Fibroblast of pulmonary artery (primary cell): ENCODE results near the gene KCTD1.

Experiments
- DNase-seq: peaks from one replicate; pipeline ENCODE4 v3.0.0-alpha.2; 2010; ENCODE audit warnings: low read depth
- H3K4me3 ChIP-seq: replicated peaks from 2 replicates; pipeline ENCODE4 v1.5.1; 2011; ENCODE audit warnings: low read depth, mild to moderate bottlenecking, control low read depth, low read length, moderate library complexity
- TF ChIP-seq, protein P1 (sequence below): IDR thresholded peaks from 2 replicates; pipeline ENCODE4 v1.5.1; 2011; ENCODE audit warnings: mild to moderate bottlenecking, control low read depth, low read length, inconsistent platforms; ENCODE audit errors: missing control alignments

The KCTD1 gene

DNA sequence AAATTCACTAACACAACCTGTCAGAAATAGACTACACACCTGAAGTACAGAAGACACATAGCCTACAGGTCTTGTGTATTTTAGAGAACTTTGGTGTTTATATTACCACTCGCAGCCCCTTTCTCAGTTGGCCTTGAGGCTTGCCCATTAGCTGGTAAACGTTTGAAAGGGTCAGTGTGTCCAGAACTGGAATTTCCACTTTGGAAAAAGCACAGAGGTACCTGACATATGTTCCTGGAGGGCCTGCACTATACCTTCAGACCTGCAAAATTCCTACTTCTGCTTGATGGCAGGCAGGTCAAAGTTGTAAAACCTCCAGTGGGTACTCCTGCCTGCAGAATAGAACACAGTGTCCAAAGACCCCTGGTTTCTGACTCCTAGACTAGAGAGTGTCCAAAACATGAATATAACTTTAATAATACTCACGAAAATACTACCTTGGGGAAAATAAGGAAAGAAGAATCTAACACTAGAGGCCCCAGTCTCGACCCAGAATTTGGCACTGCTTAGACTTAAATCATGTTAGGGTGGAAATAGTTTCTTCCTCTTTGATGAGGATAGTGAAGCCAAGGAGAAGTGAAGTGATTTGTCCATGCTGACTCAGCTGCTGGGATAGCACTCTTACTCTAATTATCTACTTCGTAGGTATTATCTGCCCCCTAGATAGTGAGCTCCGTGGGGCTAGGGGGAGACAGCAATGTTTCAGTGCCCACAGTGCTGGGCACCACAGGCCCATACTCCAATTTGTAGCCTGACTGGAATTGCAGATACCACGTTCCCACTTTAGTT, 2.8 kb downstream of the KCTD1 start:
- H3K4me3 ChIP-seq: peak overlapping the region; percentile 35
- TF ChIP-seq, protein P1, sequence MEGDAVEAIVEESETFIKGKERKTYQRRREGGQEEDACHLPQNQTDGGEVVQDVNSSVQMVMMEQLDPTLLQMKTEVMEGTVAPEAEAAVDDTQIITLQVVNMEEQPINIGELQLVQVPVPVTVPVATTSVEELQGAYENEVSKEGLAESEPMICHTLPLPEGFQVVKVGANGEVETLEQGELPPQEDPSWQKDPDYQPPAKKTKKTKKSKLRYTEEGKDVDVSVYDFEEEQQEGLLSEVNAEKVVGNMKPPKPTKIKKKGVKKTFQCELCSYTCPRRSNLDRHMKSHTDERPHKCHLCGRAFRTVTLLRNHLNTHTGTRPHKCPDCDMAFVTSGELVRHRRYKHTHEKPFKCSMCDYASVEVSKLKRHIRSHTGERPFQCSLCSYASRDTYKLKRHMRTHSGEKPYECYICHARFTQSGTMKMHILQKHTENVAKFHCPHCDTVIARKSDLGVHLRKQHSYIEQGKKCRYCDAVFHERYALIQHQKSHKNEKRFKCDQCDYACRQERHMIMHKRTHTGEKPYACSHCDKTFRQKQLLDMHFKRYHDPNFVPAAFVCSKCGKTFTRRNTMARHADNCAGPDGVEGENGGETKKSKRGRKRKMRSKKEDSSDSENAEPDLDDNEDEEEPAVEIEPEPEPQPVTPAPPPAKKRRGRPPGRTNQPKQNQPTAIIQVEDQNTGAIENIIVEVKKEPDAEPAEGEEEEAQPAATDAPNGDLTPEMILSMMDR: no peak
- no peak for DNase-seq

DNA sequence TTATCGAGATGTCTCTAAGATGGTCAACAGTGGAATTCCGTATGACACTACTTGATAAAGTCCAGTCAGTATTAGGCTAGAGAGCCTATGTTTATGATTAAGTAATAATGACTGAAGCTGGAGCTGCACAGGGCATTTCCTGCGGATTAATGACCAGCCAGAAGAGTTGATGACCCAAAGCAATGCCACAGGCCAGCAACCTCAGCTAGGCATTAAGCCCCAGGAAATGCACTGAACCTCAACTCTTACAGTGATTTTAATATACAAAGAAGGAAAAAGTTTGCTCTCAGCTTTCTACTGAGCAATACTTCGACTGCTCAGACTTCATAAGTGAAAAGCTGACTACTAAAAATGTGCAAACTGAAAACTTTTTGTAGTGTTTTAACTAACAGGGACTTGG, 3.9 kb downstream of the KCTD1 start:
- H3K4me3 ChIP-seq: no peak overlapping the region
- no peak for DNase-seq
- TF ChIP-seq, protein P1: no peak

DNA sequence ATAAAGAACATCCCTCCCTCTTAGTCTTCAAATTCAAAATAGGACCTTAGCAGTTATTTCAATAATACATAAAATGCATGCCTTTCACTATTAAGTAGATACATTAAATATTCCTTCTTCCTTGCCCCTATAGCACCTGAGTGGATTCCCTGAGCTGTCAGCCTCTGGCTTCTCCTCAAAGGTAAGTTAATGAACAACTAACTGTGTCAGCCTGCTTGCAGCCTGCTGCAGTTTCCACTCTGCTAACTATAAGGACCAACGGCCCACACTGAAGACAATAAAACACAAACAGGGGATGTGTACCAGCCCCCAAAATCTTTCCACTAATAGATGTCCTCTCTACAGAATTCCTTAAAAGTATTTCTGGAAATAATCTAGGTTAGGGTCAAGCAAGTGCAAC, 5.0 kb downstream of the KCTD1 start:
- TF ChIP-seq, protein P1: no peak
- H3K4me3 ChIP-seq: no peak overlapping the region
- no peak for DNase-seq

DNA sequence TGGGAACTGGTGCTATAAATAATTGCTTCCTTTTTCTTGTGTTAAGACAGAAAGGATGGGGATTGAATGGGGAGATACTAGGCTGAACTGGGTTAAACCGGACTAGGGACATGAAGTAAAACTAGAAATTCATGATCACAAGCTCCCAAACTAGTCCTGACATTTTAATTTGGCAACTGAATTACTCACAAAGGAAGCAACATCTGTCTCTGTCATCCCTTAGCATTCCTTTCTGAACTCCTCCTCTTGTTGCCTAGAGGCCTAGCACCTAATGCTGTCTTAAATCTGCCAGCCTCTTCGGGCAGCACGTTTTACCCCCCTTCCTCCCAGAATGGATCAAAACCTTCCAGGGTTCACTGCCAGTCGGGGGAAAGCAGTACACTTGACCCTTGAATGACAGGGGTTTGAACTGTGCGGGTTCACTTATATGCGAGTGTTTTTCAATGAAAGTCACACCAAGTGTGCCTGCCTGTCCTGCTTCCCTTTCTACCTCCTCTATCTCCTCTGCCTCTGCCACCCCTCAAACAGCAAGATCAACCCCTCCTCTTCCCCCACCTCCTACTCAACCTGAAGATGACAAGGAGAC, 8.2 kb downstream of the KCTD1 start:
- TF ChIP-seq, protein P1: no peak
- no peak overlapping the region for H3K4me3 ChIP-seq
- DNase-seq: peak; percentile 49

DNA sequence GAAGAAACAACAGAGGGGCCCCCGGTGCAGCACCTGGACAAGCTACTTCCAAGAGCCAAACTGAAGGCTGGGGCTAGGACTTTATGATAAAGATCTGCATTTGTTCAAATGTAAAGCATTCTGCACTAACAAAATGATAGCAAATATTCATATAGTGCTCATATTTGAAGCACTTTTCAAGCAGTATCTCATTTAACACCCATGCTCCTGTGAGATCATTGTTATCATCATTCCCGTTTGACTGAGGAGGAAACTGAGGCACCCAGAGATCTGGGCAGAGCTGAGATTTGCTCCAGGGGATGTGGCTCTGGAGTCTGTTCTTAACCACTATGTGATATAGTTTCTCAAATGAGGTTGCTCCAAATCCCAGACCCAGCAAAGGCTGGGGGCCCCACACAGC, 9.8 kb downstream of the KCTD1 start:
- H3K4me3 ChIP-seq: no peak overlapping the region
- no peak for DNase-seq
- TF ChIP-seq, protein P1: no peak

DNA sequence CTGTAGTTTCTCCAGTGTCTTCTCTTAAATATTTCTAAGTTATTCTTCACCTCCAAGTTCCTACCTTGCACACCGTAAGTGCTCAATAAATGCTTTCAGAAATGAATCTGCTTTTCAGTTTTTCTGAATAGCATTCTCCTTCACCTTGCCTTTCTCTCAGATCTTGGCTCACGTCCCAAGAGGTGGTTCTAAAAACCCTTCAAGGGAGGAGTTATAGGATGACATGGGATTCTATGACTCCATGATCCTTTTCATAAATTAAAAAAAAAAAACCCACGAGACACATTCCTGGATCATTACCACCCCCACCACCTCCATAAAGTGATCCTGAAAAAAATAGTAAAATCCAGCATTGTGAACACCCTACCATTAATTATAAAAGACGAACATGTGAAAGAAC, 11.7 kb downstream of the KCTD1 start:
- H3K4me3 ChIP-seq: no peak overlapping the region
- no peak for DNase-seq
- TF ChIP-seq, protein P1: no peak
